HEK293 (cell line): Measurements from ENCODE around the gene LRRC59.

ENCODE experiments used
- GLIS1 ChIP-seq: fragments of 450-650 bp; formaldehyde crosslinking; IDR thresholded peaks from 2 replicates; pipeline ENCODE4 v1.5.1; 2016; ENCODE audit warnings: missing biosample characterization, missing genetic modification characterization
- GLIS2 ChIP-seq: fragments of 450-650 bp; formaldehyde crosslinking; IDR thresholded peaks from 2 replicates; pipeline ENCODE4 v1.5.1; 2016; ENCODE audit warnings: missing biosample characterization, missing genetic modification characterization
- KLF8 ChIP-seq: fragments of 450-650 bp; formaldehyde crosslinking; IDR thresholded peaks from 2 replicates; pipeline ENCODE4 v1.5.1; 2016; ENCODE audit warnings: missing biosample characterization, missing genetic modification characterization
- OSR2 ChIP-seq: fragments of 450-650 bp; formaldehyde crosslinking; IDR thresholded peaks from 2 replicates; pipeline ENCODE4 v1.5.1; 2016; ENCODE audit warnings: missing biosample characterization, missing genetic modification characterization
- SP3 ChIP-seq: fragments of 450-650 bp; formaldehyde crosslinking; IDR thresholded peaks from 2 replicates; pipeline ENCODE4 v1.5.1; 2016; ENCODE audit warnings: missing biosample characterization, missing genetic modification characterization
- ZBTB17 ChIP-seq: fragments of 450-650 bp; formaldehyde crosslinking; IDR thresholded peaks from 2 replicates; pipeline ENCODE4 v1.5.1; 2016; ENCODE audit warnings: missing biosample characterization, missing genetic modification characterization
- ZBTB20 ChIP-seq: fragments of 450-650 bp; formaldehyde crosslinking; IDR thresholded peaks from 2 replicates; pipeline ENCODE4 v1.5.1; 2016; ENCODE audit warnings: missing biosample characterization, missing genetic modification characterization
- ZIC2 ChIP-seq: fragments of 450-650 bp; formaldehyde crosslinking; IDR thresholded peaks from 2 replicates; pipeline ENCODE4 v1.5.1; 2016; ENCODE audit warnings: missing biosample characterization, missing genetic modification characterization
- ZNF138 ChIP-seq: fragments of 450-650 bp; formaldehyde crosslinking; IDR thresholded peaks from 2 replicates; pipeline ENCODE4 v1.5.1; 2016; ENCODE audit warnings: missing biosample characterization, missing genetic modification characterization, borderline replicate concordance
- ZNF169 ChIP-seq: fragments of 450-650 bp; formaldehyde crosslinking; IDR thresholded peaks from 2 replicates; pipeline ENCODE4 v1.5.1; 2016; ENCODE audit warnings: missing biosample characterization, missing genetic modification characterization
- ZNF23 ChIP-seq: fragments of 450-650 bp; formaldehyde crosslinking; IDR thresholded peaks from 2 replicates; pipeline ENCODE4 v1.5.1; 2016; ENCODE audit warnings: missing biosample characterization, missing genetic modification characterization, borderline replicate concordance
- ZNF239 ChIP-seq: fragments of 450-650 bp; formaldehyde crosslinking; IDR thresholded peaks from 2 replicates; pipeline ENCODE4 v1.5.1; 2016; ENCODE audit warnings: missing biosample characterization, missing genetic modification characterization
- ZNF280D ChIP-seq: fragments of 450-650 bp; formaldehyde crosslinking; IDR thresholded peaks from 2 replicates; pipeline ENCODE4 v1.5.1; 2016; ENCODE audit warnings: missing biosample characterization, missing genetic modification characterization
- ZNF354C ChIP-seq: fragments of 450-650 bp; formaldehyde crosslinking; IDR thresholded peaks from 2 replicates; pipeline ENCODE4 v1.5.1; 2016; ENCODE audit warnings: missing biosample characterization, missing genetic modification characterization, low read depth, borderline replicate concordance
- ZNF394 ChIP-seq: fragments of 450-650 bp; formaldehyde crosslinking; IDR thresholded peaks from 2 replicates; pipeline ENCODE4 v1.5.1; 2016; ENCODE audit warnings: missing biosample characterization, missing genetic modification characterization, mild to moderate bottlenecking, moderate library complexity, borderline replicate concordance
- ZNF404 ChIP-seq: fragments of 450-650 bp; formaldehyde crosslinking; IDR thresholded peaks from 2 replicates; pipeline ENCODE4 v1.5.1; 2017; ENCODE audit warnings: missing biosample characterization, missing genetic modification characterization
- ZNF433 ChIP-seq: fragments of 450-650 bp; formaldehyde crosslinking; IDR thresholded peaks from 2 replicates; pipeline ENCODE4 v1.5.1; 2016; ENCODE audit warnings: missing biosample characterization, missing genetic modification characterization, low read depth
- ZNF560 ChIP-seq: fragments of 450-650 bp; formaldehyde crosslinking; IDR thresholded peaks from 2 replicates; pipeline ENCODE4 v1.5.1; 2017; ENCODE audit warnings: missing biosample characterization, missing genetic modification characterization, borderline replicate concordance
- ZNF623 ChIP-seq: fragments of 450-650 bp; formaldehyde crosslinking; IDR thresholded peaks from 2 replicates; pipeline ENCODE4 v1.5.1; 2016; ENCODE audit warnings: missing biosample characterization, missing genetic modification characterization
- ZNF692 ChIP-seq: fragments of 450-650 bp; formaldehyde crosslinking; IDR thresholded peaks from 2 replicates; pipeline ENCODE4 v1.5.1; 2016; ENCODE audit warnings: missing biosample characterization, missing genetic modification characterization
- ZSCAN30 ChIP-seq: fragments of 450-650 bp; IDR thresholded peaks from 2 replicates; pipeline ENCODE4 v1.5.1; 2018; ENCODE audit warnings: missing biosample characterization, mild to moderate bottlenecking, missing genetic modification characterization, moderate library complexity
- ZXDB ChIP-seq: fragments of 450-650 bp; formaldehyde crosslinking; IDR thresholded peaks from 2 replicates; pipeline ENCODE4 v1.5.1; 2016; ENCODE audit warnings: missing biosample characterization, missing genetic modification characterization
- TF ChIP-seq, protein P1 (sequence below): fragments of 450-650 bp; formaldehyde crosslinking; IDR thresholded peaks from 2 replicates; pipeline ENCODE4 v1.5.1; 2016; ENCODE audit warnings: missing biosample characterization, missing genetic modification characterization, low read depth
- TF ChIP-seq, protein P2 (sequence below): fragments of 450-650 bp; formaldehyde crosslinking; IDR thresholded peaks from 2 replicates; pipeline ENCODE4 v1.5.1; 2016; ENCODE audit warnings: missing biosample characterization, missing genetic modification characterization
- TF ChIP-seq, protein P3 (sequence below): fragments of 450-650 bp; formaldehyde crosslinking; IDR thresholded peaks from 2 replicates; pipeline ENCODE4 v1.5.1; 2016; ENCODE audit warnings: missing biosample characterization, missing genetic modification characterization

LRRC59 gene

DNA sequence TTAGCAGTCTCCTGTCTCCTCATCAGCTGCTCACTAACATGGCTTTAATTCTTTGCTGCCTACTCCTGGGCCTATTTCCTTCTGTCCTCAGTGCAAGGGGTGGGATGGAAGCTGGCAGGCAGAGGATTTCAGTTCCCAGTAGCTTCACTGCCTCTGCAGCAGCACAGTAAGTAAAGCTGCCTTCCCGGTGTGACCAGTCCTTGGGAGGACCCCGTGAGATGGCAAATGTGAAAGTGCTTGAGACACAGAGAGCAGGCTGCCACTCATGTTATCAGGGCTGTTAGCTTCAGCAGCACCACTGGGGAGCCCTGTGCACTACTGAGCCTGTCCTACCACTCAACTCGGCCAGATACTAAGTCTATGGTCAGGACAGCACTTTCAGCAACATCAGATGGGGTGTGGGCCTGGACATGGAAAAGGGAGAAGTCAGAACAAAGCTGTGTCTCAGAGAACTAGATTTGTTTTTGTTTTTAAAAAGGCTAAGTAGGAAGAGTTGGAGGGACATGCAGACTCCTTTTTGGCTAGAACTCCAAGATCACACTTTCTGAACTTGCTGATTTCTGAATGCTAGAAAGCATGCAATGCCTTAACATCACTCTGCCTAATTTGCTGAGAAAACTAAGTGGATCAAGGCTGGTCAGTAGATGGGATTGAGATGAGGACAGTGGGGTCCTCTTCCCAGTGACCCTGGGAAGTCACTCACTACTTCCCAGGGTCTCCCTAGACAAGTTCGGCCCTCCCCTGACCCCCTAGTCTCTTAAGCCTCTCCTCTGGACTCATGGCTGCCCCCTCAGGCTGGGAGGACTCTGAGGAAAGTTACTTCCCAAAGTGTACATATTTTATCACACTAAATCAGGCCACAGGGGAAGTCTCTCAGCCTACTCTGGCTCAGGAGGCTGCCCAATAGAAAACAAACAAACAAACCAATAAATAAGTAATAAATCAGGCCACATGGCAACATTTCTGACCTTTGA, 29.8 kb upstream of the LRRC59 start (continued):
- TF ChIP-seq ZNF560 (tag by site-specific recombination) (no peak), GLIS2 (peak; percentile 24; the same call in 1 of the 2 replicates), ZNF239 (tag by site-specific recombination) (no peak), OSR2 (peak; percentile 69), ZBTB20 (tag by site-specific recombination) (peak; percentile 34; the same call in 1 of the 2 replicates), ZIC2 (tag by site-specific recombination) (no peak), ZNF394 (tag by site-specific recombination) (peak; percentile 43; the same call in 1 of the 2 replicates), ZNF433 (no peak), GLIS1 (tag by site-specific recombination) (peak; percentile 67), ZNF138 (no peak), ZNF623 (tag by site-specific recombination) (0 out of 2 replicates have a peak, but pooled peaks have one; percentile 11), ZBTB17 (peak; percentile 88), ZNF280D (no peak), KLF8 (tag by site-specific recombination) (peak; percentile 48; the same call in 1 of the 2 replicates), ZSCAN30 (tag by site-specific recombination) (0 out of 2 replicates have a peak, but pooled peaks have one; percentile 20), ZNF169 (tag by site-specific recombination) (no peak), ZNF23 (tag by site-specific recombination) (no peak), ZNF354C (tag by site-specific recombination) (no peak), SP3 (tag by site-specific recombination) (peak; percentile 53), ZXDB (tag by site-specific recombination) (peak; percentile 52), ZNF404 (tag by site-specific recombination) (no peak), ZNF692 (tag by site-specific recombination) (peak; percentile 57; the same call in 1 of the 2 replicates)
- TF ChIP-seq, protein P1, sequence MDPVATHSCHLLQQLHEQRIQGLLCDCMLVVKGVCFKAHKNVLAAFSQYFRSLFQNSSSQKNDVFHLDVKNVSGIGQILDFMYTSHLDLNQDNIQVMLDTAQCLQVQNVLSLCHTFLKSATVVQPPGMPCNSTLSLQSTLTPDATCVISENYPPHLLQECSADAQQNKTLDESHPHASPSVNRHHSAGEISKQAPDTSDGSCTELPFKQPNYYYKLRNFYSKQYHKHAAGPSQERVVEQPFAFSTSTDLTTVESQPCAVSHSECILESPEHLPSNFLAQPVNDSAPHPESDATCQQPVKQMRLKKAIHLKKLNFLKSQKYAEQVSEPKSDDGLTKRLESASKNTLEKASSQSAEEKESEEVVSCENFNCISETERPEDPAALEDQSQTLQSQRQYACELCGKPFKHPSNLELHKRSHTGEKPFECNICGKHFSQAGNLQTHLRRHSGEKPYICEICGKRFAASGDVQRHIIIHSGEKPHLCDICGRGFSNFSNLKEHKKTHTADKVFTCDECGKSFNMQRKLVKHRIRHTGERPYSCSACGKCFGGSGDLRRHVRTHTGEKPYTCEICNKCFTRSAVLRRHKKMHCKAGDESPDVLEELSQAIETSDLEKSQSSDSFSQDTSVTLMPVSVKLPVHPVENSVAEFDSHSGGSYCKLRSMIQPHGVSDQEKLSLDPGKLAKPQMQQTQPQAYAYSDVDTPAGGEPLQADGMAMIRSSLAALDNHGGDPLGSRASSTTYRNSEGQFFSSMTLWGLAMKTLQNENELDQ: no peak
- TF ChIP-seq, protein P2, sequence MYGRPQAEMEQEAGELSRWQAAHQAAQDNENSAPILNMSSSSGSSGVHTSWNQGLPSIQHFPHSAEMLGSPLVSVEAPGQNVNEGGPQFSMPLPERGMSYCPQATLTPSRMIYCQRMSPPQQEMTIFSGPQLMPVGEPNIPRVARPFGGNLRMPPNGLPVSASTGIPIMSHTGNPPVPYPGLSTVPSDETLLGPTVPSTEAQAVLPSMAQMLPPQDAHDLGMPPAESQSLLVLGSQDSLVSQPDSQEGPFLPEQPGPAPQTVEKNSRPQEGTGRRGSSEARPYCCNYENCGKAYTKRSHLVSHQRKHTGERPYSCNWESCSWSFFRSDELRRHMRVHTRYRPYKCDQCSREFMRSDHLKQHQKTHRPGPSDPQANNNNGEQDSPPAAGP: no peak
- TF ChIP-seq, protein P3, sequence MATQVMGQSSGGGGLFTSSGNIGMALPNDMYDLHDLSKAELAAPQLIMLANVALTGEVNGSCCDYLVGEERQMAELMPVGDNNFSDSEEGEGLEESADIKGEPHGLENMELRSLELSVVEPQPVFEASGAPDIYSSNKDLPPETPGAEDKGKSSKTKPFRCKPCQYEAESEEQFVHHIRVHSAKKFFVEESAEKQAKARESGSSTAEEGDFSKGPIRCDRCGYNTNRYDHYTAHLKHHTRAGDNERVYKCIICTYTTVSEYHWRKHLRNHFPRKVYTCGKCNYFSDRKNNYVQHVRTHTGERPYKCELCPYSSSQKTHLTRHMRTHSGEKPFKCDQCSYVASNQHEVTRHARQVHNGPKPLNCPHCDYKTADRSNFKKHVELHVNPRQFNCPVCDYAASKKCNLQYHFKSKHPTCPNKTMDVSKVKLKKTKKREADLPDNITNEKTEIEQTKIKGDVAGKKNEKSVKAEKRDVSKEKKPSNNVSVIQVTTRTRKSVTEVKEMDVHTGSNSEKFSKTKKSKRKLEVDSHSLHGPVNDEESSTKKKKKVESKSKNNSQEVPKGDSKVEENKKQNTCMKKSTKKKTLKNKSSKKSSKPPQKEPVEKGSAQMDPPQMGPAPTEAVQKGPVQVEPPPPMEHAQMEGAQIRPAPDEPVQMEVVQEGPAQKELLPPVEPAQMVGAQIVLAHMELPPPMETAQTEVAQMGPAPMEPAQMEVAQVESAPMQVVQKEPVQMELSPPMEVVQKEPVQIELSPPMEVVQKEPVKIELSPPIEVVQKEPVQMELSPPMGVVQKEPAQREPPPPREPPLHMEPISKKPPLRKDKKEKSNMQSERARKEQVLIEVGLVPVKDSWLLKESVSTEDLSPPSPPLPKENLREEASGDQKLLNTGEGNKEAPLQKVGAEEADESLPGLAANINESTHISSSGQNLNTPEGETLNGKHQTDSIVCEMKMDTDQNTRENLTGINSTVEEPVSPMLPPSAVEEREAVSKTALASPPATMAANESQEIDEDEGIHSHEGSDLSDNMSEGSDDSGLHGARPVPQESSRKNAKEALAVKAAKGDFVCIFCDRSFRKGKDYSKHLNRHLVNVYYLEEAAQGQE (tag by site-specific recombination): no peak
